Keratinocyte (primary cell): ENCODE measurements around the gene THTPA.

Source experiments
- EZH2 ChIP-seq: IDR thresholded peaks from one replicate; pipeline ENCODE4 v1.6.1; 2012; ENCODE audit warnings: inconsistent platforms, mild to moderate bottlenecking, low read length, moderate library complexity
- TF ChIP-seq, protein P1 (sequence below), 3 experiments: IDR thresholded peaks in 1 of 3; conservative IDR thresholded peaks in 1 of 3; optimal IDR thresholded peaks in 1 of 3; 2 replicates in 2 of 3; 3 replicates in 1 of 3; pipeline versions ENCODE3 to v1.5.1; 2011; ENCODE audit warnings: low read length in 3 of 3, mild to moderate bottlenecking in 3 of 3, moderate library complexity in 2 of 3, control low read depth in 1 of 3, inconsistent platforms in 1 of 3; ENCODE audit not compliant: insufficient read depth in 2 of 3; ENCODE audit errors: extremely low read depth in 1 of 3

DNA sequence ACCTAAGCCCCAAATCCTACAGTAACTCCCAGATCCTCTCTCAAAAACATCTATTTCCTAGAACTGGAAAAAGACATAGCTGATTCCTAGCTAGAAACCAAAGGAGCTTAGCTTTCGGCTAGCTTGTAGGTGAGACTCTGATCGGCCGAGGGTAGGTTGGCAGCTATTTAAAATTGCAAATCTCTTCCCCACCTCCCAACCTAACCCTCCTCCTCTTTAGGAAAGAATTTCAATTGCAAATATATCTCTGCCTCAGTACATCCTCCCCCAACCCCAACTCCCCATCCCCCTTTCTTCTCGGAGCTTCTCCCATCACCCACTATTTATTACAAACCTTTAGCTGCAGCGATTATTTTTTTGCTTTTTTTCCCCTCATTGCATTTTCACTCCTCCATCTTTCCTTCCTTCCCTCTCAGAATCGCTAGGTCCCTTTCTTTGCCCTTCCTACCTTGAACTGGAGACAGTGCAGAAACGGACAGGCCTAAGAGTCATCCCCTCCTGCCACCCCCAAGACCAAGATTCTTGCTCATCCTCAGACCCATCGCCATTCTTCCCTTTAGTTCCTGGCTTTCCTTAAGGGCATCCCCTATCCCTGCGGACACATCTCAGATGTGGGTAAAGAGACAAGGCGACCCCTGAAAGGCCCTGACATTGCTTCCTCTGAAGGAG is 17.9 kb upstream of the THTPA start:
- no peak for TF ChIP-seq EZH2
- TF ChIP-seq, protein P1, sequence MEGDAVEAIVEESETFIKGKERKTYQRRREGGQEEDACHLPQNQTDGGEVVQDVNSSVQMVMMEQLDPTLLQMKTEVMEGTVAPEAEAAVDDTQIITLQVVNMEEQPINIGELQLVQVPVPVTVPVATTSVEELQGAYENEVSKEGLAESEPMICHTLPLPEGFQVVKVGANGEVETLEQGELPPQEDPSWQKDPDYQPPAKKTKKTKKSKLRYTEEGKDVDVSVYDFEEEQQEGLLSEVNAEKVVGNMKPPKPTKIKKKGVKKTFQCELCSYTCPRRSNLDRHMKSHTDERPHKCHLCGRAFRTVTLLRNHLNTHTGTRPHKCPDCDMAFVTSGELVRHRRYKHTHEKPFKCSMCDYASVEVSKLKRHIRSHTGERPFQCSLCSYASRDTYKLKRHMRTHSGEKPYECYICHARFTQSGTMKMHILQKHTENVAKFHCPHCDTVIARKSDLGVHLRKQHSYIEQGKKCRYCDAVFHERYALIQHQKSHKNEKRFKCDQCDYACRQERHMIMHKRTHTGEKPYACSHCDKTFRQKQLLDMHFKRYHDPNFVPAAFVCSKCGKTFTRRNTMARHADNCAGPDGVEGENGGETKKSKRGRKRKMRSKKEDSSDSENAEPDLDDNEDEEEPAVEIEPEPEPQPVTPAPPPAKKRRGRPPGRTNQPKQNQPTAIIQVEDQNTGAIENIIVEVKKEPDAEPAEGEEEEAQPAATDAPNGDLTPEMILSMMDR (optimal IDR thresholded peaks at IDR 0.05 in 1 of 3, IDR thresholded peaks at IDR 0.05 in 1 of 3, conservative IDR thresholded peaks at IDR 0.05 in 1 of 3; ENCODE audit: extremely low read depth in 1 of 3, insufficient read depth in 2 of 3, low read length in 3 of 3): no peak
